Kasumi-1 (cell line): ENCODE results near the gene BUD23.
"Not testable (repeated sequence)": the region's sequence is repeated elsewhere in the genome, so short reads cannot be mapped to it uniquely, and the experiment has no call there.

ENCODE experiments used
- DNase-seq, 2 experiments: peaks; one replicate each; lab custom pipeline; 2025; lab: John Stamatoyannopoulos, UW

The BUD23 gene

DNA sequence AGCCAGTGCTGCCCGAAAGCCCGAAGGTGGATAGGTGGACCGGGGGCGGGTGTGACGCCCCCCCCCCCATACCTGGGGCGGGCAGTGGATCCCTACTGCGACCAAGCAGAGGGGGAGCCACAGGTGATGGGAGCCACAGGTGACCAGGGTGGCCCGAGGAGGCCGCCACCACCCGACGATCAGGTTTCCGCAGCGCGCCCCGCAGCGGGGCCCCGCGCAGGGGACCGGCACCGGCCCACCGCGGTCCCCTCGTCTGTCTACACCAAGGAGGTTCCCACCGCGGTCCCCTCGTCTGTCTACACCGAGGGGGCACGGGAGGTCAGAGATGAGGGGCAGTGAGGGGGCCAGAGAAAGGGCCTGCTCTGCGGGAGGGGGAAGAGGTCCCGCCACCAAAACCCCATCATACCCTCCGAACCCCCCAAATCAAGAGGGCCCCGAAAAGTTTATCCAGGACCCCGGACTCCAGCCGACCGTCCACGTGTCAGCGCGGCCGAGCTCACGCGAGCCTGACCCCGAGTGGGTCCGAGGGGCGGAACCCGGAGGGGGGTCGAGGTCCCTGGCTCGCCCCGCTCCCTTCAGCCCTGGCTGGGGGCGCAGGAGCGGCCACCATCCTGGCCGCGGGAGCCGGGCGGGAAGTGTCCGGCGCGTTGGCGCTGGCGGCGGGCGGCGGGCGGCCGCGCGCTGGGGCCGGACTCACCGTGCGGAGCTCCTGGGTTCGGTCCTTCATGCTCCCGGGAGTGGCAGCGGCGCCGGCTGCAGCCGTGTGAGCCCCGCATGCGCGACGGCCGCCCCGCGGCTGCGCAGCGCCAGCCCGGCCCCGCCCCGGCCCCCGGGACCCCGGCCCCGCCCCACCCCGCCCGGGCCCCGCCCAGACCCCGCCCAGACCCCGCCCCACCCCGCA is 35.8 kb downstream of the BUD23 start, which contains the start of gene STX1A:
TSS of gene STX1A (minus strand) at position 765 of the 901 bp plus-strand sequence. CDS start at position 727, 38 bp downstream.
- DNase-seq: peak; percentile 11 to 16

GRCh38 chr7:73719806-73720169 is 36.4 kb downstream of the BUD23 start:
- DNase-seq: no peak

- DNase-seq: not testable (repeated sequence)
Observed at GRCh38 chr7:73720443-73720842, 37.0 kb downstream of the BUD23 start.

GRCh38 chr7:73721377-73721817 is 38.0 kb downstream of the BUD23 start:
- no peak for DNase-seq

DNA sequence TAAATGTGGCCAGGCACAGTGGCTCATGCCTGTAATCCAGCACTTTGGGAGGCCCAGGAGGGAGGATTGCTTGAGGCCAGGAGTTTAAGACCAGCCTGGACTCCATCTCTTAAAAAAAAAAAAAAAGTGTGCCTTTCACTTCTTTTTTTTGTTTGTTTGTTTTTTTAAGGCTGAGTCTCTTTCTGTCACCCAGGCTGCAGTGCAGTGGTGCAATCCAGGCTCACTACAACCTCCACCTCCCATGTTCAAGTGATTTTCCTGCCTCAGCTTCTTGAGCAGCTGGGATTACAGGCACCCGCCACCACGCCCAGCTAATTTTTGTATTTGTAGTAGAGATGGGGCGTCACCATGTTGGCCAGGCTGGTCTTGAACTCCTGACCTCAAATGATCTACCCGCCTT is 38.8 kb downstream of the BUD23 start:
- not testable (repeated sequence) for DNase-seq

GRCh38 chr7:73722785-73723184 is 39.4 kb downstream of the BUD23 start:
- no peak for DNase-seq

- DNase-seq: no peak
Observed at GRCh38 chr7:73723813-73724212, 40.4 kb downstream of the BUD23 start.

- DNase-seq: no peak
Observed at GRCh38 chr7:73726083-73726466, 42.7 kb downstream of the BUD23 start.

GRCh38 chr7:73727952-73728351 is 44.6 kb downstream of the BUD23 start:
- no peak for DNase-seq

- no peak for DNase-seq
Observed at GRCh38 chr7:73728551-73728950, 45.2 kb downstream of the BUD23 start.

GRCh38 chr7:73730485-73730884 is 47.1 kb downstream of the BUD23 start:
- no peak for DNase-seq

DNA sequence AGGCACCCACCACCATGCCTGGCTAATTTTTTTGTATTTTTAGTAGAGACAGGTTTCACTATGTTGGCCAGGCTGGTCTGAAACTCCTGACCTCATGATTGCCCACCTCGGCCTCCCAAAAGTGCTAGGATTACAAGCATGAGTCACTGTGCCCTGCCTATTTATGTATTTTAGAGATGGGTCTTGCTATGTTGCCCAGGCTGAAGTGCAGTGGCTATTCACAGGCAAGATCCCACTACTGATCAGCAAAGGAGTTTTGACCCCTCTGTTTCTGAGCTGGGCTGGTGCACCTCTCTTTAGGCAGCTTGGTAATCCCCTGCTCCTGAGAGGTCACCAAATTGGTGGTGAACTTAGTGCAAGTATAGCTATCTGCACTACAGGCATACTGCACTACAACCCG is 49.0 kb downstream of the BUD23 start:
- DNase-seq: no peak

DNA sequence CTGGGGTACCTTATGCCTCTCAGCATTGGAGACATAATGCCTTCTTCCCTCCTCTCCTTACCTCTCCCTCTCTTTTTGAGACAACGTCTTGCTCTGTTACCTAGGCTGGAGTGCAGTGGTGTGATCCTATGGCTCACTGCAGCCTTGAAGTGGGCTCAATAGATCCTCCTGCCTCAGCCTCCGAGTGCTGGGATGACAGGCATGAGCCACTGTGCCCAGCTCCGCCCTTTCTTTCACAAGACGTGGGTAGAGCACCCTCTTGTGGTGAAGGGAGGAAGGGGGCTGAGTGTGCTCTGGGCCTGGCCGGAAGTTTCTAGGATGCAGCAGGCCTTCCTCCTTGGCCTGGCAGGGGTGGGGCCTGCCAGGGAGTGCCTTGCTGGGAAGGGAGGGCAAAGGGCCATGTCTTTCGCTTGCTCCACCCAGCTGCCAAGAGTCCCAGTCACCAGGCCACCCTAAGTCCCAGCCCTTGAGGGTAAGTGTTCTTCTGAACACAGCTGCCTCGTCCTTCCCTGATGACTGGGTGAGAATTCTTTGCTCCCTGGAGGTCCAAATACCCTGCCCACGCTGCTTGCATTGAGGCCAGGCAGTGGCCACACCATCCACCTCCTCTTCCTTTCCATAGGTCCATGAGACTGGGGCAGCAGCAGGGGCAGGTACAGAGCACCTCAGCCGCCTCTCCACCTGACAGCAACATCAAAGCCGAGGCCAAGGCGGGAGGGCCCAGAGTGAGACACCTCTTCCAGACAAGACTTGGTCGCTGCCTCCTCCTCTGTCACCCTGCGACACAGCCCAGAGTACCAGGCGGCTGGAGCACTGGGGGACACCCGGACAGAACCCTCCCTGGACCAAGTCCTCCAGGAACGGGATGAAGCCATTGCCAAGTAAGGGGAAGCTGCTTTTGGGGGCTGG is 51.5 kb downstream of the BUD23 start:
- DNase-seq: peak; percentile 95 to 96

- no peak for DNase-seq
Observed at GRCh38 chr7:73735528-73735905, 52.1 kb downstream of the BUD23 start.

GRCh38 chr7:73736885-73737284 is 53.5 kb downstream of the BUD23 start:
- DNase-seq: no peak

DNA sequence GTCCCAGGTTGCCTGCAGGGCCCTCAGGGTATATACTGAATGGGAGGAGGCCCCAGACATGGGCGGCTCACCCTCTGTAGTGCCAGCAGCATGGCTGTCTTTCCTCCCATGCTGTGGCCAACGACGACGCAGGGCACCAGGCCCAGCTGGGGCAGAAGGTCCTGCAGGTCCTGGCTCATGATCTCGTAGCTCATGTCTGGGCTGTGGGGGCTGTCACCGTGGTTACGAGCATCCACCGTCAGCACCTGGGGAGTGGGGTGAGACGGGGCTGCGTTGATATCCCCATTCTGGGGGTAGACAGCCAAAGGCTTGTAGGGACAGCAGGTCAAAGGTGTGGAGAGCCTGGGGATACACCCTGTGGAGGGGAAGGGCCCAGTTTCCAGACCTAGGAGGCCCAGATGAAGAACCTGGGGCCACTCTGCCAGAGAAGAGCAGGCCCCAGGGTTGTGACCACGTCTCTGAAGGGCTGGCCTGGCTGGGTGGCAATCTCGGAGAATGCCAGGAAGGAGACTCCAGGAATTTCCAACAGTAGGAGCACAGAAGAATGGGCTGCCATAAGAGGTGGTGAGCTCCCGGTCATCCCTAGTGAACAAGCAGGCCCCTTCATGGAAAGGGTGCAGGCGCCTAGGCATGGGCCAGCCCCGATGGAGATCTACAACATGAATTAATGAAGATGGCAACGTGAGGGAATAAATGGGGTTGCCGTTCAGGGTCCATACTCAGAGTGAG is 54.3 kb downstream of the BUD23 start:
- no peak for DNase-seq

GRCh38 chr7:73738220-73738611 is 54.8 kb downstream of the BUD23 start:
- DNase-seq: peak; percentile 36 to 40

- peak; percentile 87 to 90 for DNase-seq
Observed at GRCh38 chr7:73738612-73739386, 55.4 kb downstream of the BUD23 start, which contains the start of gene ABHD11. TSS of gene ABHD11 (minus strand) at chr7:73738802. CDS start at chr7:73738770, 32 bp downstream.

DNA sequence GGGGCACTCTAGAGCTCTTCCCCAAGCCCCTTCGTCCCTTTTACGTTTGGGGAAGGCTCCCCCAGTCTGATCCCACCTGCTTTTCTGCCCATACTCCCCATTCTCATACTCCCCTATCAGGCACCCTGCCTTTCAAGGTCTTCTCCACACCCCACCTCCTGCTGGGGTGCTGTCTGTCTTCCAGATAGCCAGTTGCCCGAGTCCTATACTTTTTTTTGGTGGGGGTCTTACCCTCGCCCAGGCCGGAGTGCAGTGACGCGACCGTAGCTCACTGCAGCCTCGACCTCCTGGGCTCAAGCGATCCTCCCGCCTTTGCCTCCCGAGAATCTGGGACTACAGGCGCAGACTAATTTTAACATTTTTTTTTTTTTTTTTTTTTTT is 56.0 kb downstream of the BUD23 start:
- DNase-seq: no peak

DNA sequence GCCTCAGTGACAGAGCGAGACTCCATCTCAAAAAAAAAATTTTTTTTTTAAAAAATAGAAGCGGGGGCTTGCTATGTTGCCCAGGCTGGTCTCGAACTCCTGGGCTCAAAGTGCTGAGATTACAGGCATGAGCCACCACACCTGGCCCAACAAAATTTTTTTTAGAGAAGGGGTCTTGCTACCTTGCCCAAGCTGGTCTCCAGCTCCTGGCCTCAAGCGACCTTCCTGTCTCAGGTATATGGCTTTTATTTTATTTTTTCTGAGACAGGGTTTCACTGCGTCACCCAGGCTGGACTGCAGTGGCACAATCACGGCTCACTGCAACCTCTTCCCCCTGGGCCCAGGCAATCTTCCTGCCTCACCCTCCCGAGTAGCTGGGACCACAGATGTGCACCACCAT is 56.8 kb downstream of the BUD23 start:
- DNase-seq: no peak

DNA sequence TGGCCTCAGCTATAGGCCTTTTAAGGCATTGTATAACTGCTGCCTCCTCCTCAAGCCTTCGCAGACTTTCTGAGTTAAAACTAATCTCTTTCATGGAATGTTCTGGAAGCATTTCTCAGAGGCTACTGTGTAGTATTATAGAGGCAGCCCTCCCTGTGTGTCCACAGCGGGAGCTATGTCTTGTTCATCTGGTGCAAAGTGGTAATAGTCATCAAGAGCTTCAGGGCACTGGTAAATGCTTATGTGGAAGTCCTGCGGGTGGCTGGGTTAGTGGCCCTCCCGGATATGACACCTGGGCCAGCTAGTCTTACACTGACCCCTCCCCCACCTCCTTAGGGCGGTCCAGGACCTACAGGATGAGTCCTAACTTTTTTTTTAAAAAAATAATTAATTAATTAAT is 57.4 kb downstream of the BUD23 start:
- DNase-seq: no peak
